HuH-7.5 (cell line): Measurements from ENCODE around the gene SSR4.

Experiments used
- DNase-seq: peaks from one replicate; pipeline ENCODE4 v3.0.0; 2011; ENCODE audit warnings: low spot score

The SSR4 gene

GRCh38 chrX:153829799-153830639 lies 35.6 kb downstream of the SSR4 start, which contains the start of gene PDZD4:
PDZD4 (minus strand) TSS chrX:153830544; CDS start chrX:153830298, 246 bp downstream.
- no peak for DNase-seq

- no peak for DNase-seq
Observed at GRCh38 chrX:153830640-153831428, 36.4 kb downstream of the SSR4 start.

- no peak for DNase-seq
Observed at GRCh38 chrX:153831429-153832150, 37.1 kb downstream of the SSR4 start.

- DNase-seq, result no peak
Observed at GRCh38 chrX:153832728-153833127, 38.3 kb downstream of the SSR4 start.

- no peak for DNase-seq
Observed at GRCh38 chrX:153836921-153837320, 42.5 kb downstream of the SSR4 start.

GRCh38 chrX:153844509-153845082 lies 50.1 kb downstream of the SSR4 start:
- DNase-seq, result no peak

- no peak for DNase-seq
Observed at GRCh38 chrX:153845195-153845594, 50.7 kb downstream of the SSR4 start.

- DNase-seq, result no peak
Observed at GRCh38 chrX:153845842-153846241, 51.4 kb downstream of the SSR4 start.
